Measurements from ENCODE around the gene GALNTL6. TPM values are rescaled to one million over a fixed set of nuclear protein-coding genes. Genes with fewer than 3 reads are reported as not detected.

GALNTL6 gene
- total RNA-seq, 1 experiment from 2014 or later, result not detected

DNA sequence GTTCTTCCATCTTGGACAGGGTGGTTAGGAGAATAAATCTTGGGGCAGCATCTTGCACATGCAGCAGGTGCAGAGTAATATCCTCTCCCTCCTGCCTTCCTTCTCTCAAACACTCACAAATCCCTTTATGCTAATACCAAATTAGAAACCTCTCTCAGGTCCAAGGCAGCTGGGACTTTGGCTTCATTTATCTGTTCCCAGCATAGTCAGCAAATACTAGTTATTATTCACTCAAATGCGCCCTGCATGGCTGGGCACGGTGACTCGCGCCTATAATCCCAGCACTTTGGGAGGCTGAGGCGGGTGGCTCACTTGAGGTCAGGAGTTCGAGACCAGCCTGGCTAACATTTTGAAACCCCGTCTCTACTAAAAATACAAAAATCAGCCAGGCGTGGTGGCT, 1199.4 kb downstream of the GALNTL6 start:
- Histone ChIP-seq H3K4me2 (no peak overlapping the region), H3K79me2 (ENCODE audit: low read depth) (no peaks in the 10 kb centered on the region), H3K4me3 (no peak overlapping the region), H3K36me3 (ENCODE audit: low read depth) (no peaks in the 10 kb centered on the region), H2AFZ (no peak overlapping the region), H4K20me1 (ENCODE audit: insufficient read depth) (no peaks in the 10 kb centered on the region), H3K4me1 (replicated peaks; ENCODE audit: insufficient read depth) (peaks cover 11% of the 10 kb centered on the region), H3K27me3 (ENCODE audit: insufficient read depth, low read depth) (no peaks in the 10 kb centered on the region), H3K27ac (no peak overlapping the region), H3K9me2 (ENCODE audit: insufficient read depth) (no peaks in the 10 kb centered on the region), H3K9me3 (ENCODE audit: insufficient read depth, low read depth) (no peaks in the 10 kb centered on the region), H3F3A (ENCODE audit: insufficient read depth, low read depth) (no peaks in the 10 kb centered on the region)
- no TSS peak for BruUV-seq (replicated peaks)
- CTCF ChIA-PET, result interaction anchor here (1.7 to 2.1 kb wide), 3 partner anchors 245 to 405 kb away, joined by 5 to 27 read pairs (median 20); no protein-coding TSS in a partner anchor
- intact Hi-C loops (cut with micrococcal nuclease; ENCODE audit: unreplicated experiment), result loop anchor here (1.0 to 5.0 kb wide), 5 partner anchors 155 to 405 kb away; partner anchors contain the start of gene GALNT7
- DNase-seq, result no peak
- TF ChIP-seq, protein P1, sequence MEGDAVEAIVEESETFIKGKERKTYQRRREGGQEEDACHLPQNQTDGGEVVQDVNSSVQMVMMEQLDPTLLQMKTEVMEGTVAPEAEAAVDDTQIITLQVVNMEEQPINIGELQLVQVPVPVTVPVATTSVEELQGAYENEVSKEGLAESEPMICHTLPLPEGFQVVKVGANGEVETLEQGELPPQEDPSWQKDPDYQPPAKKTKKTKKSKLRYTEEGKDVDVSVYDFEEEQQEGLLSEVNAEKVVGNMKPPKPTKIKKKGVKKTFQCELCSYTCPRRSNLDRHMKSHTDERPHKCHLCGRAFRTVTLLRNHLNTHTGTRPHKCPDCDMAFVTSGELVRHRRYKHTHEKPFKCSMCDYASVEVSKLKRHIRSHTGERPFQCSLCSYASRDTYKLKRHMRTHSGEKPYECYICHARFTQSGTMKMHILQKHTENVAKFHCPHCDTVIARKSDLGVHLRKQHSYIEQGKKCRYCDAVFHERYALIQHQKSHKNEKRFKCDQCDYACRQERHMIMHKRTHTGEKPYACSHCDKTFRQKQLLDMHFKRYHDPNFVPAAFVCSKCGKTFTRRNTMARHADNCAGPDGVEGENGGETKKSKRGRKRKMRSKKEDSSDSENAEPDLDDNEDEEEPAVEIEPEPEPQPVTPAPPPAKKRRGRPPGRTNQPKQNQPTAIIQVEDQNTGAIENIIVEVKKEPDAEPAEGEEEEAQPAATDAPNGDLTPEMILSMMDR (conservative IDR thresholded peaks at IDR 0.05), result no peak
- TF ChIP-seq EZH2 (IDR thresholded peaks at IDR 0.05; ENCODE audit: low read depth), result no peak
- POLR2A ChIA-PET (ENCODE audit: unreplicated experiment), result no interaction called here

DNA sequence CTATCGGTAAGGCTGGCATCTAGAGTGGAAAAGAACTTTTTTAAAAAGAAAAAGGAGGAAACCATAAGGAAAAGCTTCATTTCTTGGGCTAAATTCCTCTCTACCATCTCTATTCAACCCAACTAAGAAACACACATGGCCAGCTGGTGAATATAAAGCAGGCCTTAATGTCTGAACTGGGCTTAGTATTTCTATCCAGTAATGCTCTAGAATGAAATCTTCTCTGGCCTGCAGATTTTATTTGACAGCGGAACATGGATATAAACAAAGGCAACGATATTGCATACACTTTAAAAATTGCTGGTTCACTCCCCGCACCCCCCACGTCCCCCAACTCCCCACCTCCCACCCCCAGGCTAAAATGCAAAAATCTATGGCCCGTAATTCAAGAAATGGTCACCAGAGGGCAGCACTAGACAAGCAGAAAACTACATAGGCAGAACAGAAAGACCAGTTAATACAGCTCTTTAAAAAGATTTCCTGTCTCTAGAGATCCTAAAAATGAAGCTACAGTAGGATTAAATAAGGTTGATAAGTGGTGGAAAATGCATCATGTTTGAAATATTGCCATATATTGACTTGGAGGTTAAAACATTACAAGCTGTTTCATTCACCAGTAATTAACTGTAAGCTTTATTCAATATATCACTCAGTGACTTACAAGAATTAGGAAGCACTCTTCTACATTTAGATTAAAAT, 1200.2 kb downstream of the GALNTL6 start:
- H3K4me2 ChIP-seq, result peak overlapping the region; percentile 23; the same call in 1 of the 2 replicates
- CTCF ChIA-PET, result interaction anchor here (0.5 to 2.1 kb wide), 16 partner anchors 11 to 437 kb away, joined by 3 to 27 read pairs (median 4); partner anchors contain the start of gene GALNT7
- BruUV-seq (replicated peaks), result no TSS peak
- no peaks in the 10 kb centered on the region for H3K79me2 ChIP-seq (ENCODE audit: low read depth)
- H3K27ac ChIP-seq, result no peak overlapping the region
- no peaks in the 10 kb centered on the region for H3K9me3 ChIP-seq (ENCODE audit: insufficient read depth, low read depth)
- no peak overlapping the region for H3K4me3 ChIP-seq
- POLR2A ChIA-PET (ENCODE audit: unreplicated experiment), result interaction anchor here (0.6 kb wide), 1 partner anchor 297 kb away, joined by 3 read pairs; no protein-coding TSS in a partner anchor
- TF ChIP-seq, protein P1 (conservative IDR thresholded peaks at IDR 0.05), result peak; percentile 79
- TF ChIP-seq EZH2 (IDR thresholded peaks at IDR 0.05; ENCODE audit: low read depth), result no peak
- no peaks in the 10 kb centered on the region for H3K9me2 ChIP-seq (ENCODE audit: insufficient read depth)
- intact Hi-C loops (cut with micrococcal nuclease; ENCODE audit: unreplicated experiment), result loop anchor here (1.0 to 5.0 kb wide), 5 partner anchors 154 to 404 kb away; partner anchors contain the start of gene GALNT7
- H4K20me1 ChIP-seq (ENCODE audit: insufficient read depth), result no peaks in the 10 kb centered on the region
- no peaks in the 10 kb centered on the region for H3K27me3 ChIP-seq (ENCODE audit: insufficient read depth, low read depth)
- no peaks in the 10 kb centered on the region for H3K36me3 ChIP-seq (ENCODE audit: low read depth)
- H2AFZ ChIP-seq, result no peak overlapping the region
- H3F3A ChIP-seq (ENCODE audit: insufficient read depth, low read depth), result no peaks in the 10 kb centered on the region
- DNase-seq, result peak in 1 of 2 experiments; percentile 41
- peaks cover 11% of the 10 kb centered on the region for H3K4me1 ChIP-seq (replicated peaks; ENCODE audit: insufficient read depth)

DNA sequence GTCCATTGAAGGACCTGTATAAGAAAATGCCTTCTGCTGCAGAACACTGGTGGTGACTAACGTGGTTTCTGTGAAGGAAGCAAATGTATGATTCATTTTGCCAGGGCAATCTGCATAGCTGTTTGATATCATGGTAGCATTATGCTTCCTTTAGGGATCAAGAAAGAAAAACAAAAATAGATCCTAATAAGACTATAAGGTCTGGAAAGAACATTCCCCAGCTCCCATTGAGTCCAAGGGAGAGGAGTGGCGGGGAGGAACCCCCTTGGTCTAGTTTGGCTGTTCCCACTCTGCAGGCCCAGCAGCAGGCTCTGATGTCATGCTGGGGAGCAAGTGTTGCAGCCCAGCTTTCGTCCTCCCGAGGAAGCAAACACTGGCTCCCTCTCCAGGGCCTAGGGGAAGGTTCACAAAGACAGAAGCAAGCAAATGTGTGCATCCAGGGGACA, 1200.9 kb downstream of the GALNTL6 start:
- Histone ChIP-seq H3K27ac (no peak overlapping the region), H3K4me2 (peak overlapping the region; percentile 23; the same call in 1 of the 2 replicates), H3K9me2 (ENCODE audit: insufficient read depth) (no peaks in the 10 kb centered on the region), H2AFZ (no peak overlapping the region), H3K4me1 (replicated peaks; ENCODE audit: insufficient read depth) (peaks cover 11% of the 10 kb centered on the region), H3K79me2 (ENCODE audit: low read depth) (no peaks in the 10 kb centered on the region), H3K27me3 (ENCODE audit: insufficient read depth, low read depth) (no peaks in the 10 kb centered on the region), H3K9me3 (ENCODE audit: insufficient read depth, low read depth) (no peaks in the 10 kb centered on the region), H3K4me3 (no peak overlapping the region), H3K36me3 (ENCODE audit: low read depth) (no peaks in the 10 kb centered on the region), H3F3A (ENCODE audit: insufficient read depth, low read depth) (no peaks in the 10 kb centered on the region), H4K20me1 (ENCODE audit: insufficient read depth) (no peaks in the 10 kb centered on the region)
- CTCF ChIA-PET, result interaction anchor here (0.5 to 2.1 kb wide), 16 partner anchors 10 to 436 kb away, joined by 3 to 27 read pairs (median 4); partner anchors contain the start of gene GALNT7
- POLR2A ChIA-PET (ENCODE audit: unreplicated experiment), result interaction anchor here (0.6 to 0.7 kb wide), 2 partner anchors 288 to 296 kb away, joined by 3 to 8 read pairs; no protein-coding TSS in a partner anchor
- TF ChIP-seq, protein P1 (conservative IDR thresholded peaks at IDR 0.05), result no peak
- TF ChIP-seq EZH2 (IDR thresholded peaks at IDR 0.05; ENCODE audit: low read depth), result no peak
- peak in 1 of 2 experiments; percentile 53 for DNase-seq
- intact Hi-C loops (cut with micrococcal nuclease; ENCODE audit: unreplicated experiment), result loop anchor here (5.0 kb wide), 2 partner anchors 153 to 303 kb away; partner anchors contain the start of gene GALNT7
- BruUV-seq (replicated peaks), result no TSS peak
